ENCODE measurements around the gene ST6GALNAC4. TPM values are rescaled to one million over a fixed set of nuclear protein-coding genes. Genes with fewer than 3 reads are reported as not detected.

Gene ST6GALNAC4
- total RNA-seq, 1 experiment from 2014 or later = 38.0 TPM

DNA sequence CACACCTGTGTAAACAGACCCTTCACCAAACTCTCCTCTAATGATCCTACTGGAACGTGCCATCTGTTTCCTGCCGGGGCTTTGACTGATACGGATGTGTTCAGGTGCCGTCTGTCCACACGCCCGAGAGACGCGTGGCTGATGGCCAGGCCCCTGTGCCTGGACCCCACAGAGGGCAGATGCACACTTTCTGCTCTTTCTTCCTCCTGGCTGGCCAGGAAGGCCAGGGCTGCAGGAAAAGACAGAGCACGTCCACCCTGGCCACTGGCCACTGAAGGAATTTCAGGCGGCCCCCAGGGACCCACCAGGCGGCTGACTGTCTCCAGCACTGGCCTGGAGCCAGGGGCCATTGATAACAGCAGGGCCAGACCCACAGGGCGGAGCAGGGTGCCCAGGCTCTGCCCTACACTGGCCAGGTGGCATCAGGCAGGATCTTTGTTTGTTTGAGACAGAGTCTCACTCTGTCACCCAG, 58.8 kb downstream of the ST6GALNAC4 start:
- ATAC-seq (no peak), DNase-seq (ENCODE audit: low read depth, low spot score) (no peak)
- TF ChIP-seq, protein P1, sequence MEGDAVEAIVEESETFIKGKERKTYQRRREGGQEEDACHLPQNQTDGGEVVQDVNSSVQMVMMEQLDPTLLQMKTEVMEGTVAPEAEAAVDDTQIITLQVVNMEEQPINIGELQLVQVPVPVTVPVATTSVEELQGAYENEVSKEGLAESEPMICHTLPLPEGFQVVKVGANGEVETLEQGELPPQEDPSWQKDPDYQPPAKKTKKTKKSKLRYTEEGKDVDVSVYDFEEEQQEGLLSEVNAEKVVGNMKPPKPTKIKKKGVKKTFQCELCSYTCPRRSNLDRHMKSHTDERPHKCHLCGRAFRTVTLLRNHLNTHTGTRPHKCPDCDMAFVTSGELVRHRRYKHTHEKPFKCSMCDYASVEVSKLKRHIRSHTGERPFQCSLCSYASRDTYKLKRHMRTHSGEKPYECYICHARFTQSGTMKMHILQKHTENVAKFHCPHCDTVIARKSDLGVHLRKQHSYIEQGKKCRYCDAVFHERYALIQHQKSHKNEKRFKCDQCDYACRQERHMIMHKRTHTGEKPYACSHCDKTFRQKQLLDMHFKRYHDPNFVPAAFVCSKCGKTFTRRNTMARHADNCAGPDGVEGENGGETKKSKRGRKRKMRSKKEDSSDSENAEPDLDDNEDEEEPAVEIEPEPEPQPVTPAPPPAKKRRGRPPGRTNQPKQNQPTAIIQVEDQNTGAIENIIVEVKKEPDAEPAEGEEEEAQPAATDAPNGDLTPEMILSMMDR (IDR thresholded peaks at IDR 0.05) = no peak
- TF ChIP-seq TCF7L2 (IDR thresholded peaks at IDR 0.05; ENCODE audit: low read depth, low read length) (no peak), SIN3A (IDR thresholded peaks at IDR 0.05; ENCODE audit: borderline replicate concordance, insufficient read depth, low read depth, low read length) (no peak), POLR2AphosphoS5 (IDR thresholded peaks at IDR 0.05; ENCODE audit: low read depth, low read length) (no peak)
- TF ChIP-seq, protein P2, sequence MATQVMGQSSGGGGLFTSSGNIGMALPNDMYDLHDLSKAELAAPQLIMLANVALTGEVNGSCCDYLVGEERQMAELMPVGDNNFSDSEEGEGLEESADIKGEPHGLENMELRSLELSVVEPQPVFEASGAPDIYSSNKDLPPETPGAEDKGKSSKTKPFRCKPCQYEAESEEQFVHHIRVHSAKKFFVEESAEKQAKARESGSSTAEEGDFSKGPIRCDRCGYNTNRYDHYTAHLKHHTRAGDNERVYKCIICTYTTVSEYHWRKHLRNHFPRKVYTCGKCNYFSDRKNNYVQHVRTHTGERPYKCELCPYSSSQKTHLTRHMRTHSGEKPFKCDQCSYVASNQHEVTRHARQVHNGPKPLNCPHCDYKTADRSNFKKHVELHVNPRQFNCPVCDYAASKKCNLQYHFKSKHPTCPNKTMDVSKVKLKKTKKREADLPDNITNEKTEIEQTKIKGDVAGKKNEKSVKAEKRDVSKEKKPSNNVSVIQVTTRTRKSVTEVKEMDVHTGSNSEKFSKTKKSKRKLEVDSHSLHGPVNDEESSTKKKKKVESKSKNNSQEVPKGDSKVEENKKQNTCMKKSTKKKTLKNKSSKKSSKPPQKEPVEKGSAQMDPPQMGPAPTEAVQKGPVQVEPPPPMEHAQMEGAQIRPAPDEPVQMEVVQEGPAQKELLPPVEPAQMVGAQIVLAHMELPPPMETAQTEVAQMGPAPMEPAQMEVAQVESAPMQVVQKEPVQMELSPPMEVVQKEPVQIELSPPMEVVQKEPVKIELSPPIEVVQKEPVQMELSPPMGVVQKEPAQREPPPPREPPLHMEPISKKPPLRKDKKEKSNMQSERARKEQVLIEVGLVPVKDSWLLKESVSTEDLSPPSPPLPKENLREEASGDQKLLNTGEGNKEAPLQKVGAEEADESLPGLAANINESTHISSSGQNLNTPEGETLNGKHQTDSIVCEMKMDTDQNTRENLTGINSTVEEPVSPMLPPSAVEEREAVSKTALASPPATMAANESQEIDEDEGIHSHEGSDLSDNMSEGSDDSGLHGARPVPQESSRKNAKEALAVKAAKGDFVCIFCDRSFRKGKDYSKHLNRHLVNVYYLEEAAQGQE (IDR thresholded peaks at IDR 0.05; ENCODE audit: insufficient read depth in 1 of 2, low read depth in 2 of 2, low read length in 1 of 2) = no peak
- no peaks in the 10 kb centered on the region for H3K27me3 ChIP-seq (ENCODE audit: control insufficient read depth, insufficient read depth, low read length)
- intact Hi-C loops (cut with micrococcal nuclease; ENCODE audit: unreplicated experiment) (no loop called here), in situ Hi-C loops (cut with HindIII; ENCODE audit: low pct_unique_long_range_greater_than_20kb, low sequenced_read_pairs) (no loop called here)
- no peaks in the 10 kb centered on the region for H3K36me3 ChIP-seq (ENCODE audit: control insufficient read depth, insufficient read depth, low read length)
- H3K4me1 ChIP-seq (ENCODE audit: control insufficient read depth, insufficient read depth, low read length) = peaks cover 5% of the 10 kb centered on the region; the same call in 1 of the 2 replicates
- H3K9me3 ChIP-seq (ENCODE audit: control insufficient read depth, insufficient read depth, low read depth, low read length) = no peaks in the 10 kb centered on the region
- ChIA-PET POLR2A (no interaction called here), CTCF (no interaction called here)
- BruUV-seq (replicated peaks) = no TSS peak
- H3K27ac ChIP-seq (ENCODE audit: low read length) = no peak overlapping the region
- no peak overlapping the region for H3K4me3 ChIP-seq (ENCODE audit: low read depth in 2 of 2, low read length in 2 of 2)

Small RNA genes lying within 50 kb of the gene (microRNA-seq; reads per million reads assigned to microRNA genes)
- not detected for gene MIR4672 (ENCODE audit: unreplicated experiment)

Other genes starting within 250 kb of the ST6GALNAC4 start
- gene CFAP157, start 210.1 kb downstream of the ST6GALNAC4 start, total RNA-seq (2021; ENCODE audit: unreplicated experiment) = not detected
- 13.8 TPM for gene PTRH1, start 201.4 kb downstream of the ST6GALNAC4 start, total RNA-seq (2021; ENCODE audit: unreplicated experiment)
- 0.05 TPM for gene TTC16, start 201.0 kb downstream of the ST6GALNAC4 start, total RNA-seq (2021; ENCODE audit: unreplicated experiment)
- gene TOR2A, start 181.7 kb downstream of the ST6GALNAC4 start, total RNA-seq (2021; ENCODE audit: unreplicated experiment) = 8.2 TPM
- gene SH2D3C, start 138.4 kb downstream of the ST6GALNAC4 start, total RNA-seq (2021; ENCODE audit: unreplicated experiment) = 0.49 TPM
- 48.7 TPM for gene CDK9, start 131.0 kb downstream of the ST6GALNAC4 start, total RNA-seq (2021; ENCODE audit: unreplicated experiment)
- 56.5 TPM for gene FPGS, start 114.2 kb downstream of the ST6GALNAC4 start, total RNA-seq (2021; ENCODE audit: unreplicated experiment)
- gene ENG, start 62.4 kb downstream of the ST6GALNAC4 start, total RNA-seq (2021; ENCODE audit: unreplicated experiment) = 25.1 TPM
- 62.1 TPM for gene AK1, start 39.4 kb downstream of the ST6GALNAC4 start, total RNA-seq (2021; ENCODE audit: unreplicated experiment)
- gene ST6GALNAC6, start 17.4 kb downstream of the ST6GALNAC4 start, total RNA-seq (2021; ENCODE audit: unreplicated experiment) = 50.2 TPM
- 7.8 TPM for gene PIP5KL1, start 13.7 kb upstream of the ST6GALNAC4 start, total RNA-seq (2021; ENCODE audit: unreplicated experiment)
- gene DPM2, start 20.8 kb upstream of the ST6GALNAC4 start, total RNA-seq (2021; ENCODE audit: unreplicated experiment) = 58.7 TPM
- 361 TPM for gene EEIG1, start 63.9 kb upstream of the ST6GALNAC4 start, total RNA-seq (2021; ENCODE audit: unreplicated experiment)
- gene NAIF1, start 150.3 kb upstream of the ST6GALNAC4 start, total RNA-seq (2021; ENCODE audit: unreplicated experiment) = 14.6 TPM
- gene SLC25A25, start 151.2 kb upstream of the ST6GALNAC4 start, total RNA-seq (2021; ENCODE audit: unreplicated experiment) = 10.7 TPM
- gene PTGES2, start 210.7 kb upstream of the ST6GALNAC4 start, total RNA-seq (2021; ENCODE audit: unreplicated experiment) = 76.8 TPM
- 1.0 TPM for gene LCN2, start 232.4 kb upstream of the ST6GALNAC4 start, total RNA-seq (2021; ENCODE audit: unreplicated experiment)
- 48.5 TPM for gene BBLN, start 243.2 kb upstream of the ST6GALNAC4 start, total RNA-seq (2021; ENCODE audit: unreplicated experiment)

Measured in Panc1 (cell line).